Measurements from ENCODE around the gene BCOR. TPM values are rescaled to one million over a fixed set of nuclear protein-coding genes. Genes with fewer than 3 reads are reported as not detected.

BCOR gene
- total RNA-seq, 2 experiments from 2014 or later = 34.7 to 51.1 TPM

GRCh38 chrX:40073439-40074054 lies 24.2 kb downstream of the BCOR start:
- intact Hi-C loops (cut with DNase I, micrococcal nuclease) = no loop called here
- no peaks in the 10 kb centered on the region for H3K27me3 Mint-ChIP-seq
- H3K9me3 Mint-ChIP-seq (ENCODE audit: low read depth) = no peaks in the 10 kb centered on the region
- H3K4me1 Mint-ChIP-seq = peaks cover 30% of the 10 kb centered on the region
- DNase-seq (no peak), ATAC-seq (no peak)
- H3K27ac Mint-ChIP-seq = no peak overlapping the region
- ChIA-PET CTCF (no interaction called here), POLR2A (no interaction called here)
- no peak overlapping the region for H3K4me3 Mint-ChIP-seq
- H3K36me3 Mint-ChIP-seq (ENCODE audit: low read depth) = peaks cover 54% of the 10 kb centered on the region

GRCh38 chrX:40072246-40072645 lies 25.5 kb downstream of the BCOR start:
- Mint-ChIP-seq H3K4me3 (no peak overlapping the region), H3K4me1 (peaks cover 35% of the 10 kb centered on the region), H3K27ac (no peak overlapping the region), H3K9me3 (ENCODE audit: low read depth) (no peaks in the 10 kb centered on the region), H3K27me3 (no peaks in the 10 kb centered on the region), H3K36me3 (ENCODE audit: low read depth) (peaks cover 59% of the 10 kb centered on the region)
- DNase-seq (no peak), ATAC-seq (no peak)
- intact Hi-C loops (cut with DNase I, micrococcal nuclease) = no loop called here
- ChIA-PET CTCF (no interaction called here), POLR2A (no interaction called here)

- intact Hi-C loops (cut with DNase I, micrococcal nuclease) = no loop called here
- H3K36me3 Mint-ChIP-seq (ENCODE audit: low read depth) = peaks cover 51% of the 10 kb centered on the region
- H3K27ac Mint-ChIP-seq = peak overlapping the region; percentile 51
- ChIA-PET POLR2A (no interaction called here), CTCF (no interaction called here)
- no peaks in the 10 kb centered on the region for H3K9me3 Mint-ChIP-seq (ENCODE audit: low read depth)
- ATAC-seq (peak; percentile 27), DNase-seq (no peak)
- H3K27me3 Mint-ChIP-seq = no peaks in the 10 kb centered on the region
- H3K4me1 Mint-ChIP-seq = peaks cover 61% of the 10 kb centered on the region
- H3K4me3 Mint-ChIP-seq = no peak overlapping the region
Observed at GRCh38 chrX:40068048-40068447, 29.7 kb downstream of the BCOR start.

GRCh38 chrX:40066700-40067099 lies 31.1 kb downstream of the BCOR start:
- ChIA-PET POLR2A (no interaction called here), CTCF (no interaction called here)
- no peaks in the 10 kb centered on the region for H3K9me3 Mint-ChIP-seq (ENCODE audit: low read depth)
- no peak overlapping the region for H3K27ac Mint-ChIP-seq
- peaks cover 50% of the 10 kb centered on the region for H3K36me3 Mint-ChIP-seq (ENCODE audit: low read depth)
- ATAC-seq = no peak
- H3K4me3 Mint-ChIP-seq = no peak overlapping the region
- DNase-seq = no peak
- intact Hi-C loops (cut with DNase I, micrococcal nuclease) = no loop called here
- peaks cover 60% of the 10 kb centered on the region for H3K4me1 Mint-ChIP-seq
- H3K27me3 Mint-ChIP-seq = no peaks in the 10 kb centered on the region

GRCh38 chrX:40065296-40066046 lies 32.3 kb downstream of the BCOR start:
- Mint-ChIP-seq H3K36me3 (ENCODE audit: low read depth) (peaks cover 49% of the 10 kb centered on the region), H3K4me3 (peak overlapping the region; percentile 33), H3K27me3 (no peaks in the 10 kb centered on the region), H3K27ac (peak overlapping the region; percentile 70), H3K9me3 (ENCODE audit: low read depth) (no peaks in the 10 kb centered on the region), H3K4me1 (peaks cover 64% of the 10 kb centered on the region)
- CTCF ChIA-PET = no interaction called here
- DNase-seq = peak; percentile 38
- ATAC-seq = peak; percentile 78
- POLR2A ChIA-PET = no interaction called here
- intact Hi-C loops (cut with DNase I, micrococcal nuclease) = no loop called here

GRCh38 chrX:40064055-40064597 lies 33.6 kb downstream of the BCOR start:
- ATAC-seq (no peak), DNase-seq (no peak)
- CTCF ChIA-PET = no interaction called here
- Mint-ChIP-seq H3K4me3 (no peak overlapping the region), H3K9me3 (ENCODE audit: low read depth) (no peaks in the 10 kb centered on the region), H3K27me3 (no peaks in the 10 kb centered on the region), H3K4me1 (peaks cover 60% of the 10 kb centered on the region), H3K27ac (no peak overlapping the region), H3K36me3 (ENCODE audit: low read depth) (peaks cover 42% of the 10 kb centered on the region)
- POLR2A ChIA-PET = no interaction called here
- intact Hi-C loops (cut with DNase I, micrococcal nuclease) = no loop called here

- ATAC-seq (no peak), DNase-seq (no peak)
- no peak overlapping the region for H3K4me3 Mint-ChIP-seq
- H3K4me1 Mint-ChIP-seq = peaks cover 54% of the 10 kb centered on the region
- intact Hi-C loops (cut with DNase I, micrococcal nuclease) = no loop called here
- H3K27me3 Mint-ChIP-seq = no peaks in the 10 kb centered on the region
- ChIA-PET POLR2A (no interaction called here), CTCF (no interaction called here)
- no peak overlapping the region for H3K27ac Mint-ChIP-seq
- peaks cover 40% of the 10 kb centered on the region for H3K36me3 Mint-ChIP-seq (ENCODE audit: low read depth)
- no peaks in the 10 kb centered on the region for H3K9me3 Mint-ChIP-seq (ENCODE audit: low read depth)
Observed at GRCh38 chrX:40063555-40063954, 34.2 kb downstream of the BCOR start.

- no peak for DNase-seq
- ChIA-PET POLR2A (no interaction called here), CTCF (no interaction called here)
- peaks cover 45% of the 10 kb centered on the region for H3K4me1 Mint-ChIP-seq
- intact Hi-C loops (cut with DNase I, micrococcal nuclease) = no loop called here
- no peaks in the 10 kb centered on the region for H3K9me3 Mint-ChIP-seq (ENCODE audit: low read depth)
- H3K36me3 Mint-ChIP-seq (ENCODE audit: low read depth) = peaks cover 35% of the 10 kb centered on the region
- no peaks in the 10 kb centered on the region for H3K27me3 Mint-ChIP-seq
- H3K4me3 Mint-ChIP-seq = no peak overlapping the region
- H3K27ac Mint-ChIP-seq = no peak overlapping the region
- ATAC-seq = no peak
Observed at GRCh38 chrX:40062525-40063155, 35.1 kb downstream of the BCOR start.

GRCh38 chrX:40061871-40062524 lies 35.8 kb downstream of the BCOR start:
- ATAC-seq (peak; percentile 20), DNase-seq (no peak)
- CTCF ChIA-PET = interaction anchor here (0.6 kb wide), 1 partner anchor 9 kb away, joined by 3 read pairs; no protein-coding TSS in a partner anchor
- no peaks in the 10 kb centered on the region for H3K9me3 Mint-ChIP-seq (ENCODE audit: low read depth)
- H3K27me3 Mint-ChIP-seq = no peaks in the 10 kb centered on the region
- intact Hi-C loops (cut with DNase I, micrococcal nuclease) = no loop called here
- H3K4me1 Mint-ChIP-seq = peaks cover 40% of the 10 kb centered on the region
- H3K27ac Mint-ChIP-seq = peak overlapping the region; percentile 47
- H3K4me3 Mint-ChIP-seq = no peak overlapping the region
- peaks cover 36% of the 10 kb centered on the region for H3K36me3 Mint-ChIP-seq (ENCODE audit: low read depth)
- POLR2A ChIA-PET = no interaction called here

- H3K36me3 Mint-ChIP-seq (ENCODE audit: low read depth) = peaks cover 45% of the 10 kb centered on the region
- ChIA-PET CTCF (no interaction called here), POLR2A (no interaction called here)
- no peak overlapping the region for H3K27ac Mint-ChIP-seq
- ATAC-seq = no peak
- peaks cover 32% of the 10 kb centered on the region for H3K4me1 Mint-ChIP-seq
- no peak for DNase-seq
- no peak overlapping the region for H3K4me3 Mint-ChIP-seq
- H3K27me3 Mint-ChIP-seq = no peaks in the 10 kb centered on the region
- H3K9me3 Mint-ChIP-seq (ENCODE audit: low read depth) = no peaks in the 10 kb centered on the region
- intact Hi-C loops (cut with DNase I, micrococcal nuclease) = no loop called here
Observed at GRCh38 chrX:40061005-40061404, 36.8 kb downstream of the BCOR start.

GRCh38 chrX:40060356-40060845 lies 37.4 kb downstream of the BCOR start:
- H3K4me3 Mint-ChIP-seq = no peak overlapping the region
- ATAC-seq (no peak), DNase-seq (no peak)
- POLR2A ChIA-PET = no interaction called here
- H3K4me1 Mint-ChIP-seq = peaks cover 30% of the 10 kb centered on the region
- intact Hi-C loops (cut with DNase I, micrococcal nuclease) = no loop called here
- no peaks in the 10 kb centered on the region for H3K27me3 Mint-ChIP-seq
- no peaks in the 10 kb centered on the region for H3K9me3 Mint-ChIP-seq (ENCODE audit: low read depth)
- CTCF ChIA-PET = interaction anchor here (0.7 kb wide), 1 partner anchor 329 kb away, joined by 4 read pairs; no protein-coding TSS in a partner anchor
- H3K36me3 Mint-ChIP-seq (ENCODE audit: low read depth) = peaks cover 45% of the 10 kb centered on the region
- H3K27ac Mint-ChIP-seq = no peak overlapping the region
